Fibroblast of lung (primary cell): ENCODE results near the gene GUCY2D.

Experiments used
- CTCF ChIP-seq, 2 donors: IDR thresholded peaks in 1 of 2; conservative IDR thresholded peaks in 1 of 2; 1 replicate in 1 of 2; 2 replicates in 1 of 2; pipeline ENCODE4 v1.5.1; 2011 to 2012; ENCODE audit warnings: low read length in 2 of 2, control low read depth in 1 of 2, inconsistent platforms in 1 of 2, low read depth in 1 of 2, mild to moderate bottlenecking in 1 of 2
- EZH2 ChIP-seq: IDR thresholded peaks from 2 replicates; pipeline ENCODE4 v1.5.1; 2012; ENCODE audit warnings: low read length, control low read depth, mild to moderate bottlenecking; ENCODE audit errors: missing control alignments

- TF ChIP-seq CTCF (conservative IDR thresholded peaks at IDR 0.05 in 1 of 2, IDR thresholded peaks at IDR 0.05 in 1 of 2; ENCODE audit: low read depth in 1 of 2, low read length in 2 of 2) (peak in 1 of 2 donors; percentile 0), EZH2 (no peak)
These were observed 56.7 kb downstream of the GUCY2D start for GRCh38 chr17:8059131-8059530.
